ENCODE measurements around the gene CACNB1. TPM values are rescaled to one million over a fixed set of nuclear protein-coding genes. Genes with fewer than 3 reads are reported as not detected.

Gene CACNB1
- total RNA-seq, 2 experiments from 2014 or later = 14.9 to 15.5 TPM

DNA sequence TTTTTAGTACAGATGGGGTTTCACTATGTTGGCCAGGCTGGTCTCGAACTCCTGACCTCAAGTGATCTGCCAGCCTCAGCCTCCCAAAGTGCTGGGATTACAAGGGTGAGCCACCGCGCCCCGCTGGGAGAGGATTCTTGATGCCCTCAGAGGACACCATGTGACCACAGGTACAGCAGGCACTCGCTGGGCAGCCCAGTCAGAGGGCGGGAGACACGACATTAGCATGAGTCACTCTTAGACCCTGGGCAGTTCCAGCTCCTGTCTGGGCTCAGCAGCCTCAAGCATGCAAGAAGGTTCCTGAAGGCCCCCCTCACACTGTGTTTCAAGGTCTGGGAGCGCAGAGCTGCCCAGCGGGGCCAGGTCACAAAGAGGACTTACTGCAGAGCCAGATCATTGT, 16.4 kb upstream of the CACNB1 start:
- DNase-seq = no peak

DNA sequence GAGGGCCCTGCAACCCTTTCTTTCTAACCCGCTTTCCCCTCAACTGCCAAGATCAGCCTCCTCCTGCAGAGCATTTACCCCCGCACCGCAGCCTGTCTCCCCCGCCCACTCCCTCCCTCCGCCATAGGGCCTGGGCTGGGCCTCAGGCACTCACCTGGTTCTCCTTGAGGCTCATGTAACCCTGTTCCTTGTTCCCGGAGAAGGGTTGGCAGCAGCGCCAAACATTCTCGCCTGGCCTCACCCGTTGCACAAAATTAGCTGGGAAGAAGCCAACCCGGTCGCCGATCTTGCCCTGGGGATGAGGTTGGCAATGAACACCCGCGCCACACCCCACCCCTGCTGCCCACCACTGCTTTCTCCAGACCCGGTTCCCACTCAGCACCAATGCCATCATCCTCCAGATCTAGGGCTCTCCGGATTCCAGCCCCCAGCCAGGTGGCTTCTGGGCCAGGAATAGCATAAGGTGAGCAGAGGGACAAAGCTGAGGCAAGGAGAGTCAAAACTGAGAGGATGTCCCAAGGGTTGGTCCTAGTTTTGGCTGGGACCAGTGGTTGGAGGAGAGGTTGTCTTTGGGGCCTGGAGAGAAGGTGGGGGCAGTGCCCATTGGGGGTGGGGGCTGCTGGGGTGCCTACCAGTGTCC, 15.5 kb upstream of the CACNB1 start:
- POLR2A ChIA-PET = no interaction called here
- peaks cover 15% of the 10 kb centered on the region for H3K27me3 Mint-ChIP-seq
- CTCF ChIA-PET = no interaction called here
- Histone ChIP-seq H3K9me3 (ENCODE audit: control insufficient read depth in 1 of 2, insufficient read depth in 1 of 2, low read length in 2 of 2) (no peaks in the 10 kb centered on the region), H3K4me1 (ENCODE audit: insufficient read depth, low read length) (peaks cover 28% of the 10 kb centered on the region), H3K4me3 (ENCODE audit: low read length) (no peak overlapping the region), H3K27me3 (ENCODE audit: control insufficient read depth in 1 of 2, insufficient read depth in 2 of 2, low read length in 2 of 2) (peaks cover 0 to 3% of the 10 kb centered on the region in 2 experiments), H3K36me3 (ENCODE audit: insufficient read depth, low read length) (no peaks in the 10 kb centered on the region), H3K27ac (ENCODE audit: low read depth in 1 of 2, low read length in 2 of 2) (no peak overlapping the region)
- peaks cover 22% of the 10 kb centered on the region for H3K4me1 Mint-ChIP-seq (ENCODE audit: low read depth)
- ATAC-seq (ENCODE audit: poor library complexity) = no peak
- intact Hi-C loops (cut with DNase I, micrococcal nuclease) = no loop called here
- H3K27ac Mint-ChIP-seq = no peak overlapping the region
- H3K36me3 Mint-ChIP-seq (ENCODE audit: low read depth) = no peaks in the 10 kb centered on the region
- DNase-seq = no peak
- H3K4me3 Mint-ChIP-seq = peak overlapping the region; percentile 10
- H3K9me3 Mint-ChIP-seq = no peaks in the 10 kb centered on the region
- TF ChIP-seq, protein P1, sequence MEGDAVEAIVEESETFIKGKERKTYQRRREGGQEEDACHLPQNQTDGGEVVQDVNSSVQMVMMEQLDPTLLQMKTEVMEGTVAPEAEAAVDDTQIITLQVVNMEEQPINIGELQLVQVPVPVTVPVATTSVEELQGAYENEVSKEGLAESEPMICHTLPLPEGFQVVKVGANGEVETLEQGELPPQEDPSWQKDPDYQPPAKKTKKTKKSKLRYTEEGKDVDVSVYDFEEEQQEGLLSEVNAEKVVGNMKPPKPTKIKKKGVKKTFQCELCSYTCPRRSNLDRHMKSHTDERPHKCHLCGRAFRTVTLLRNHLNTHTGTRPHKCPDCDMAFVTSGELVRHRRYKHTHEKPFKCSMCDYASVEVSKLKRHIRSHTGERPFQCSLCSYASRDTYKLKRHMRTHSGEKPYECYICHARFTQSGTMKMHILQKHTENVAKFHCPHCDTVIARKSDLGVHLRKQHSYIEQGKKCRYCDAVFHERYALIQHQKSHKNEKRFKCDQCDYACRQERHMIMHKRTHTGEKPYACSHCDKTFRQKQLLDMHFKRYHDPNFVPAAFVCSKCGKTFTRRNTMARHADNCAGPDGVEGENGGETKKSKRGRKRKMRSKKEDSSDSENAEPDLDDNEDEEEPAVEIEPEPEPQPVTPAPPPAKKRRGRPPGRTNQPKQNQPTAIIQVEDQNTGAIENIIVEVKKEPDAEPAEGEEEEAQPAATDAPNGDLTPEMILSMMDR (IDR thresholded peaks at IDR 0.05) = no peak

More for the DNA sequence above, 16.4 kb upstream of the CACNB1 start:
- ChIA-PET POLR2A (no interaction called here), CTCF (no interaction called here)
- TF ChIP-seq, protein P1 (IDR thresholded peaks at IDR 0.05) = no peak
- H3K27me3 ChIP-seq (ENCODE audit: control insufficient read depth in 1 of 2, insufficient read depth in 2 of 2, low read length in 2 of 2) = peaks cover 2 to 3% of the 10 kb centered on the region in 2 experiments
- no peak overlapping the region for H3K27ac ChIP-seq (ENCODE audit: low read depth in 1 of 2, low read length in 2 of 2)
- Mint-ChIP-seq H3K27me3 (peaks cover 15% of the 10 kb centered on the region), H3K4me1 (ENCODE audit: low read depth) (peaks cover 13% of the 10 kb centered on the region), H3K4me3 (no peak overlapping the region), H3K36me3 (ENCODE audit: low read depth) (no peaks in the 10 kb centered on the region), H3K27ac (no peak overlapping the region), H3K9me3 (no peaks in the 10 kb centered on the region)
- no peak for ATAC-seq (ENCODE audit: poor library complexity)
- no peak overlapping the region for H3K4me3 ChIP-seq (ENCODE audit: low read length)
- H3K36me3 ChIP-seq (ENCODE audit: insufficient read depth, low read length) = no peaks in the 10 kb centered on the region
- H3K9me3 ChIP-seq (ENCODE audit: control insufficient read depth in 1 of 2, insufficient read depth in 1 of 2, low read length in 2 of 2) = no peaks in the 10 kb centered on the region
- peaks cover 22% of the 10 kb centered on the region for H3K4me1 ChIP-seq (ENCODE audit: insufficient read depth, low read length)
- intact Hi-C loops (cut with DNase I, micrococcal nuclease) = no loop called here

GRCh38 chr17:39212195-39212810, 14.8 kb upstream of the CACNB1 start:
- H3K9me3 Mint-ChIP-seq = no peaks in the 10 kb centered on the region
- H3K36me3 ChIP-seq (ENCODE audit: insufficient read depth, low read length) = no peaks in the 10 kb centered on the region
- peaks cover 23% of the 10 kb centered on the region for H3K4me1 Mint-ChIP-seq (ENCODE audit: low read depth)
- no peak overlapping the region for H3K27ac ChIP-seq (ENCODE audit: low read depth in 1 of 2, low read length in 2 of 2)
- H3K4me1 ChIP-seq (ENCODE audit: insufficient read depth, low read length) = peaks cover 30% of the 10 kb centered on the region
- H3K27me3 ChIP-seq (ENCODE audit: control insufficient read depth in 1 of 2, insufficient read depth in 2 of 2, low read length in 2 of 2) = peaks cover 0 to 3% of the 10 kb centered on the region in 2 experiments
- no peaks in the 10 kb centered on the region for H3K9me3 ChIP-seq (ENCODE audit: control insufficient read depth in 1 of 2, insufficient read depth in 1 of 2, low read length in 2 of 2)
- CTCF ChIA-PET = no interaction called here
- POLR2A ChIA-PET = no interaction called here
- H3K4me3 Mint-ChIP-seq = no peak overlapping the region
- TF ChIP-seq, protein P1 (IDR thresholded peaks at IDR 0.05) = no peak
- ATAC-seq (ENCODE audit: poor library complexity) (no peak), DNase-seq (no peak)
- intact Hi-C loops (cut with DNase I, micrococcal nuclease) = no loop called here
- no peak overlapping the region for H3K27ac Mint-ChIP-seq
- H3K27me3 Mint-ChIP-seq = peaks cover 15% of the 10 kb centered on the region
- no peaks in the 10 kb centered on the region for H3K36me3 Mint-ChIP-seq (ENCODE audit: low read depth)
- H3K4me3 ChIP-seq (ENCODE audit: low read length) = no peak overlapping the region

All from CD4-positive, alpha-beta T cell (primary cell).